T-helper 1 cell treated with Interleukin-12 subunit alpha and Interleukin-12 subunit beta and Interleukin-4 antibody, amounts not matched to agents 30 μg/mL and 1 μg/mL, for 36 hours (primary cell): Measurements from ENCODE around the gene ANTXR1.

Experiments used
- H3K27ac Mint-ChIP-seq: one replicate; pipeline ENCODE4 v1.8.0; 2021; ENCODE audit warnings: mild to moderate bottlenecking, mixed read lengths
- H3K27me3 Mint-ChIP-seq: one replicate; pipeline ENCODE4 v1.8.0; 2021; ENCODE audit warnings: low read depth, mixed read lengths
- H3K36me3 Mint-ChIP-seq: one replicate; pipeline ENCODE4 v1.8.0; 2021; ENCODE audit warnings: low read depth, mixed read lengths
- H3K4me1 Mint-ChIP-seq: one replicate; pipeline ENCODE4 v1.8.0; 2021; ENCODE audit warnings: low read depth, mixed read lengths
- H3K4me3 Mint-ChIP-seq: one replicate; pipeline ENCODE4 v1.8.0; 2021; ENCODE audit warnings: mild to moderate bottlenecking, moderate library complexity, mixed read lengths
- H3K9me3 Mint-ChIP-seq: one replicate; pipeline ENCODE4 v1.8.0; 2021; ENCODE audit warnings: mixed read lengths

Gene ANTXR1

DNA sequence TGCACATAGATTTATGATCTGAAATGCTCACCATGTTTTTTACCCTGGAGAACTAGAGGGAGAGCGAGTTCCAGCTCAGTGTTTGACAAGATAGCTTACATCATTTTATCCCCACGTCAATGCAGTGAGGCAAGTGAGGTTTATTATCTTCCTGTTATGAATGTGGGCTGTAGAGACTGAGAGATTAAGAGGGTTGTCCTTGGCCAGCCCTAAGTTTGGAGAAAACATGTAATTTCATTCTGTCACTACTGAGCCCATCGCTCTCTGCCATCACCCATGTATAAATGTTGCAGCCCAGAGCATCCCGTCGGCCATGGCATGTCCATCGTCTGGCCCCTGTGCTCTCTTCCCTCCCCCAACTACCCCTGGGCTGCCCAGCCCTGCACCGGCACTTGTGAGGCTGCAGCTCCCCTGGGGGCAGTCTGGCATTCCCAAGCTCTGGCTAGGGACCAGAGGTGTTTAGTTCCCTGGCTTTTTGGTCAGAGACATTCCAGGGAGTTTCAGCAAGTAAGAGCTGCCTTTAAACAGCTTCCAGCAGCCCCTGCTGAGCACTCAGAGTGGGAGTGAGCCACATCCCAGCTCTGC lies 136.7 kb downstream of the ANTXR1 start:
- H3K4me3 Mint-ChIP-seq: no peak overlapping the region
- H3K27ac Mint-ChIP-seq: no peak overlapping the region
- no peaks in the 10 kb centered on the region for H3K4me1 Mint-ChIP-seq
- H3K27me3 Mint-ChIP-seq: peaks cover 3% of the 10 kb centered on the region
- no peaks in the 10 kb centered on the region for H3K9me3 Mint-ChIP-seq
- no peaks in the 10 kb centered on the region for H3K36me3 Mint-ChIP-seq

DNA sequence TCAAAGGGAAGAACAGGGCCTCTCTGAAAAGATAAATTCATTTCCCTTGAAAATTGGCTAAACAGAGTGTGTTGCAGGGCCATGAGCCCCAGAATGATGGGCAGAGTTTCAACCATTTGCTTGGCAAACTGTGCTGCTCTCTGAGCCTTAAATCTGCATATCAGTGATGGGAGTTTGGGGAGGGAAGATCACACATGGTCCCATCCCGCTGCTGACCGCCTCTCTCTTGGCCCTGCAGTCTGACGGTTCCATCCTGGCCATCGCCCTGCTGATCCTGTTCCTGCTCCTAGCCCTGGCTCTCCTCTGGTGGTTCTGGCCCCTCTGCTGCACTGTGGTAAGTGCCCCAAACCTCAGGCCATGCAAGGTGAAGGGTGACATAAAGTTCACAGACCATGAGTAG lies 139.0 kb downstream of the ANTXR1 start:
- no peak overlapping the region for H3K4me3 Mint-ChIP-seq
- H3K4me1 Mint-ChIP-seq: no peaks in the 10 kb centered on the region
- no peak overlapping the region for H3K27ac Mint-ChIP-seq
- H3K27me3 Mint-ChIP-seq: no peaks in the 10 kb centered on the region
- no peaks in the 10 kb centered on the region for H3K36me3 Mint-ChIP-seq
- no peaks in the 10 kb centered on the region for H3K9me3 Mint-ChIP-seq

DNA sequence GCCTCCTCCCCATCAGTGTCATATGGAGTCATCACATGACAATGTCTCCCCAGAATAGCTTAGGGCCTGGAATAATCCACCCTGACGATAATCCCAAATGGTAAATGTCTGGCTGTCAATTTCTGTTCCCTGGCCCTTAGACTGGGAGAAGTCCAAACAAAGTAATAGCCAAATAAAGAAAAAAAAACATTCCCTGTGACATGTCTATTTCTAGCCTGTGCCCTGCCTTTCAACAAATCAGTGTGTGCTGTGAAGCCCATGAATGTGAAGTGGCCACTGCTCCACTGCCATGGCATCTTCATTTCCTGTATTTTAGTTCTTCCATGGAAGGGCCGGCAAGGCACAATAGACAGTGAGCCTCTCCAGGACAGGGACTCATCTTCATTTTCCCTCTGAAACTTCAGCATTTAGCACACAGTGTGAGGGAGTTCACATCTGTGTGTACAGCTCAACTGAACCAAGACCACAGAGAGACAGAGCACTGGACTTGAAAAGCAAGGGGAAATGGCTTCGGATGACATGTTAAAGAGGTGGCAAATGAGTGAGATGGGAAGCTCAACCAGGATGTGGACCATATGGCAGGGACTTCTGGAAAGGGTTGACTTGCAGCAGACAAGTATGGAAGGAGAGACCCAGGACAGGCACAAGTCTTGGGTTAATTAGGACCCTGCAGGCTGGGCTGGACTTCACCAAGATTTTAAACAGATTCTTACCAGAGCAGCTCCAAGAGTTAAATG lies 140.0 kb downstream of the ANTXR1 start:
- Mint-ChIP-seq H3K4me3 (no peak overlapping the region), H3K9me3 (no peaks in the 10 kb centered on the region), H3K36me3 (no peaks in the 10 kb centered on the region), H3K4me1 (no peaks in the 10 kb centered on the region), H3K27me3 (no peaks in the 10 kb centered on the region), H3K27ac (no peak overlapping the region)

DNA sequence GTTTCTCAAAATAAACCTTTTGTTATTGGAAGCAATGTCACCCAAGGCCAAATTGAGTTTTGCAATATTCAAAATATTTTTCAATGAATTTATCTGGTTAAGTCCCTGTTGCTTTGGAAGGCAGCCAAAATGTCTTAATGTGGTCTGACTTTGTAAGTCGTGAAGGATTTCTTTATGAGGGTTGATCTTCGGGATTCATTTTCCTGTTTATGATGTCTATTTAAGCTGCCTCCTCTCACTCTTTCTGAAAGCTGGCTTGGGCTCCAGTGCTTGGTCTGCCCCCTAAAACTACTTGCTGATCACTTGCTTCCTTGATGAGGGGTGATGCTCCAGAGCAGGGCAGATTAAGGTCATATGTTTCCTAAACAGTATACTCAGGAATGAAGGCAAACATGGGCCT lies 141.1 kb downstream of the ANTXR1 start:
- no peaks in the 10 kb centered on the region for H3K27me3 Mint-ChIP-seq
- H3K36me3 Mint-ChIP-seq: no peaks in the 10 kb centered on the region
- H3K27ac Mint-ChIP-seq: no peak overlapping the region
- no peaks in the 10 kb centered on the region for H3K4me1 Mint-ChIP-seq
- no peaks in the 10 kb centered on the region for H3K9me3 Mint-ChIP-seq
- H3K4me3 Mint-ChIP-seq: no peak overlapping the region

DNA sequence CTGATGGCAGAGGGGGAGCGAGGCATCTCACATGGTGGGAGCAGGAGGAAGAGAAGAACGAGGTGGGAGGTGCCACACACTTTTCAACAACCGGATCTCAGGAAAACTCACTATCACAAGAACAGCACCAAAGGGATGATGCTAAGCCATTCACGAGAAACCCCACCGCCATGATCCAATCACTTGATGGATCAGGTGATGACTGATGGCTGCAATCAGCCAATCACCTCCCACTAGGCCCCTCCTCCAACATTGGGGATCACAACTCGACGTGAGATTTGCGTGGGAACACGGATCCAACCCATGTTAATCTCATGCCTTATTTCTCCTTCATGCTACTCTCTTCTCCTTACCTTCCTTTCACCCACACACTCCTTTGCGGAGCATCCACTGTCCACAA lies 143.6 kb downstream of the ANTXR1 start:
- Mint-ChIP-seq H3K9me3 (no peaks in the 10 kb centered on the region), H3K36me3 (no peaks in the 10 kb centered on the region), H3K27me3 (peaks cover 6% of the 10 kb centered on the region), H3K4me1 (no peaks in the 10 kb centered on the region), H3K4me3 (no peak overlapping the region), H3K27ac (no peak overlapping the region)

DNA sequence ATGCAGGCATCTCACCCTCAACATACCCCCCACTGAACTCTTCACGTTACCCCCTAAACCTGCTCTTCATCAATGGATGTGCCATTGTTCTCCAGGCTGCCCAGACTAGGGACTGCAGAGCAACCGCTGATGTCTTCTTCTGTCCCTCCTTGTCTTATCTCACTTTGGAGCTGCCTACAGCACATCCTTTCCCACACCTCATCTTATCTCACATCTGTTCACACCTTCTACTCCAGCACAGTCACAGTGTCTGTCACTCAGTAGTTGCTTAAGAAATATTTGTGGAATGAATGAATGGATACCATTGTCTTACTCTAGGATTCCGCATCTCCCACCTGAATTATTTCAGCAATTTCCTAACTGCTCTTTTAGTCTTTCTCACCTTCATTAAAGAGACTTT lies 144.5 kb downstream of the ANTXR1 start:
- Mint-ChIP-seq H3K27ac (no peak overlapping the region), H3K9me3 (no peaks in the 10 kb centered on the region), H3K36me3 (no peaks in the 10 kb centered on the region), H3K4me1 (no peaks in the 10 kb centered on the region), H3K27me3 (peaks cover 6% of the 10 kb centered on the region), H3K4me3 (no peak overlapping the region)

DNA sequence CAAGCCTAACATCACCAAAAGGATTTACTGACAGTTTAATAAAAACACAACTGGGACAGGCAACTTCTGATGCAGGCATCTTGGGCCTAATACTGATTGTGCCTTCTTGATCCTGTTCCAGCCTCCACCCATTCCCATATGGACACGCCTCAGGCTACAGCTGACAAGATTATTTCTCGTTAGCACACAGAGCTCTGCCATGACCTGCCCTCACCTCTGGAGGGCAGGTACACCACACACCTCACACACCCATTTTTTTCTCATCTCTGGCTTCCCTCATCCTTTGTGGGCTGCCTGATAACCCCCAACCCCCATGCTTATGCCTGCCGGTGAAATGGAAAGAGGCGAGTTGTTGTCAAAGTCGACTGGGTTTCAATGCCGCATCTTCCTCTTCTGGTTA lies 147.0 kb downstream of the ANTXR1 start:
- H3K4me3 Mint-ChIP-seq: no peak overlapping the region
- H3K27ac Mint-ChIP-seq: no peak overlapping the region
- peaks cover 2% of the 10 kb centered on the region for H3K4me1 Mint-ChIP-seq
- no peaks in the 10 kb centered on the region for H3K9me3 Mint-ChIP-seq
- H3K27me3 Mint-ChIP-seq: peaks cover 20% of the 10 kb centered on the region
- H3K36me3 Mint-ChIP-seq: no peaks in the 10 kb centered on the region

DNA sequence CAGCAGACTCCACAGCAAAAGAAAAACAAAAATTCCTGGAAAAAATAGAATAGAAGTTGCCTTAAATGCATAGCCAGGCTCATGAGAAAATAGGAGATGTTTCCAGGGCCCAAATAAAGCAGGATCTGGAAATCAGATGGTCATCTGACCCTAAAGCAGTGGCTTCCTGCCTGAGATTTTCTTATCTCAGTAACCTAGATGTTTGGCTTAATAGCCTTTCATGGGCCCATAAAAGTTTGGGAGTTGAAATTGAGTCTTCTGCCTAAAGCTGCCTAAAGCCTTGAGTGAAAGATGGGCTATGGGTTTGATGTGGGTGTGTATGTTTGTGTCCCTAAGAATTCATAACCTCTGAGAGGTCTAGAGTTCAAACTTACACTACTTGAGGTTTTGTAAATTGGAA lies 149.1 kb downstream of the ANTXR1 start:
- Mint-ChIP-seq H3K27me3 (peaks cover 35% of the 10 kb centered on the region), H3K4me3 (no peak overlapping the region), H3K36me3 (no peaks in the 10 kb centered on the region), H3K9me3 (no peaks in the 10 kb centered on the region), H3K27ac (no peak overlapping the region), H3K4me1 (peaks cover 2% of the 10 kb centered on the region)

DNA sequence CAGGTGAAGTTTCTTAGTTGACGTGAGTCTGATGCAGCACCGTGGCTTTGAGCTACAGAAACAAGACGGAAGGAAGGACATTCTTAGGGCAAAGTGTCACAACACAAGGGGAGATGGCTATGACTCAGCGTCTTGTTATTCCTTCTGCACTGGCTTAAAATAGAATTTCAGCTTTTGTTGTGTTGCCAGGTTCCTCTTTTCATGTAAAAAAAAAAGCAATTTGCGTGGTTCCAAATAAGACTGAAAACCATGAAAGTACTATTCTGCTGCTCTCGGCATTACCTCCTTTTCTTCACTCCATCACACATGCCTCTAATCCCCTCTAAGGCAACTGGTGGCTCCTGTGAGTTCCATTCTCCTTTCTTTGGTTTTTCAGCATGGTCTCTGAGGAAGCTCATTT lies 150.1 kb downstream of the ANTXR1 start:
- Mint-ChIP-seq H3K9me3 (no peaks in the 10 kb centered on the region), H3K27ac (no peak overlapping the region), H3K4me3 (no peak overlapping the region), H3K36me3 (no peaks in the 10 kb centered on the region), H3K4me1 (peaks cover 2% of the 10 kb centered on the region), H3K27me3 (peaks cover 35% of the 10 kb centered on the region)

DNA sequence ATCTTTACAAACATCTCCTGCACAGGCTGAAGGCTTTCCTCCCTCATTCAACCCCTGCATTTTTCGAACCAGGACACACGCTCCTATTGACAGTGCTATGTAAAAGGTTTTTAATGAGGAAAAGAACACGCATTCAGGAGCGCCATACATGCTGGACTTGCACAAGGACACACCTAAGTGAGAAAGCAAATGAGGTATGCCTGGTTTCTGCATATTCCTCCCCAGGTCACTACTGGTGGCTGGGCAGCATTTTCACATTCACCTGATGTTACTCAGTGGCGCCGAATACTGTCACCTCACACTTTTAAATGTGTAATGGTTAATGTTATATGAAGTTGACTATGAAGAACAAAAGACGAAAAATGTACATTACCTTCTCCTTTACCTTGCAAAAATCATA lies 150.6 kb downstream of the ANTXR1 start:
- peaks cover 2% of the 10 kb centered on the region for H3K4me1 Mint-ChIP-seq
- H3K27me3 Mint-ChIP-seq: peaks cover 35% of the 10 kb centered on the region
- H3K9me3 Mint-ChIP-seq: no peaks in the 10 kb centered on the region
- no peak overlapping the region for H3K4me3 Mint-ChIP-seq
- no peaks in the 10 kb centered on the region for H3K36me3 Mint-ChIP-seq
- no peak overlapping the region for H3K27ac Mint-ChIP-seq

DNA sequence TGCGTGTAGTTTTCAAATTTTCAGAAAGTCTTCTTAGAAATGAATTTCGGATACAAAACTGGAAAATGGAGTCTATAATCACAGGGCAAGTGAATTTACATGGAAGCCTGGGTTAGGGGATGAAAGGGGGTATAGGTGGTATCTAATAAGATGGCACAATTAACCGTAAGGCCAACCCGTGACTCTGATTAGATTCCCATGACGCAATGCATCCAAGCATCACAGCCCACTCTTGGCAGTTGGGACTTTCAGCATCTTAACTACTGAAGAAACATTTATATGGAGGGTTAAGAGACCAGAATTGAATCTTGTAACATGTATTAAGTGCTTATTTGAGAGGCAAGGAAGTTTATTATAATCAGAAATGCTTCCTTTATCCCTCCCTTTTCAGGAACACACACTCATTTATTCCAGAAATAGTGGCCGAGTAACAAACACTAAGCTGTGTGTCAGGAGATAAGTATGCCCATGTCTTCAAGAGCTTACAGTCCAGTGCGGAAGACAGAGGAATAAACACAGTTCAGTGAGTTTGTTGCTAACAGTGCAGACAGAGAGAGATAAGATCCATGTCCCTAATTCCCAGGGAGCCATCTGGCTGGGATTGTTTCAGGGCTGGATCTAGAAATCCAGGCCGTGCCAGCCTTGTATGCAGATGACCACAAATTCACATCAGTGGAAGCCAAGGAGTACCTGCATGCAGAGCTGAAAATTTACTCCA lies 151.2 kb downstream of the ANTXR1 start:
- H3K27ac Mint-ChIP-seq: no peak overlapping the region
- peaks cover 35% of the 10 kb centered on the region for H3K27me3 Mint-ChIP-seq

DNA sequence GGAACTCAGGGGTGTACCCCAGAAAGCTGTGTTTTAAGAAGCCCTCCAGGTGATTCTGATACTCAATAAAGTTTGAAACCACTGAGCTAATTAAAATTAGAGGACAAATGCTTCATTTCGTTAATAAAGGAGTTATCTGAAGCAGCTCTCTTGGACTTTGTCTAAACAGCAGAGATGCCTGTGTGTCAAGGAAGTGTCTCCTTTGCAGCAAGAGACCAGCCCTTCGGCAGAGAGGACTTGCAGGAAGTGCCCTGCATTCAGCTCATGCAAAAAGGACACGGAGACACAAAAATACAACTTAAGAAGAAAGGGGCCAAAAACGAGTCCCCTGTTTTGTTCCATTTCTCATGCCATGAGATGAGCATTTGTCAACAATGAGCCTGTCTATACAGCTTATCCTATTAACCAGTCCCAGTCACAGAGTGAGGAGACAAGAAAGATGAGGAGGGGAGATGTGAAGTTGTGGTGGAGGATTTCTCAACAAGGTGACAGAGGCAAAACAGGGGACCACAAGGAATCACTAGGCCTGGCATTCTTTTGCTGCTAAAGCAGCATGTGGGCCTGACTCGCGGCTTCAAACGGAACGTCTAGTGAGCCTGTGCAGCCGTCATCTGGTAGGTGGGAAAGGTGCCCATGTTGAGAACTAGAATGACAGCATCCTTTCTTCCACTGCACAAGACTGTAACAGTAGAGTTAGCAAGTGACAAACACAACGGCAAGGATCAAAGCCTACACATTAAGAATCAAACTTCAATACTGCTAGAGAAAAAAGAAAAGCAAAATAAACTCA lies 152.3 kb downstream of the ANTXR1 start:
- no peaks in the 10 kb centered on the region for H3K36me3 Mint-ChIP-seq
- no peaks in the 10 kb centered on the region for H3K9me3 Mint-ChIP-seq
- peaks cover 2% of the 10 kb centered on the region for H3K4me1 Mint-ChIP-seq
- no peak overlapping the region for H3K4me3 Mint-ChIP-seq
- H3K27me3 Mint-ChIP-seq: peaks cover 39% of the 10 kb centered on the region
- H3K27ac Mint-ChIP-seq: no peak overlapping the region

More for the DNA sequence above, 151.2 kb downstream of the ANTXR1 start:
- Mint-ChIP-seq H3K4me1 (peaks cover 2% of the 10 kb centered on the region), H3K36me3 (no peaks in the 10 kb centered on the region), H3K4me3 (no peak overlapping the region), H3K9me3 (no peaks in the 10 kb centered on the region)

DNA sequence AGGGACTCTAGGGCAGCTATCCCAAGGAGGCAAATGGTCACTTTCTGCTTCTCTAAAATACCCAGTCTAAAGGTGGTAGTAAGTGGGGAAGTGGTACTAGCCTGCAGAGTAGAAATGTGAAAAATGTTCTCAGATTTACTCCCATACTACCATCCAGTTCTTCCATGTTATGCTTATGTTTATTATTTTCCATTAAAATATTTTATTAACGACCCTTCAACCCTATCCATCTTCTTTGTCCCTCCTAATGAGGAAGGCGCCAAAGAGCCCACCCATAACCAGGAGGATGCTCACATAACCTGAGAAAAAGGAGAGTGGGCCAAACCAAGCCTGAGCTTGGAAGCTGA lies 153.5 kb downstream of the ANTXR1 start:
- H3K27ac Mint-ChIP-seq: no peak overlapping the region
- peaks cover 37% of the 10 kb centered on the region for H3K27me3 Mint-ChIP-seq
- H3K9me3 Mint-ChIP-seq: no peaks in the 10 kb centered on the region
- H3K4me1 Mint-ChIP-seq: peaks cover 2% of the 10 kb centered on the region
- no peaks in the 10 kb centered on the region for H3K36me3 Mint-ChIP-seq
- H3K4me3 Mint-ChIP-seq: no peak overlapping the region

DNA sequence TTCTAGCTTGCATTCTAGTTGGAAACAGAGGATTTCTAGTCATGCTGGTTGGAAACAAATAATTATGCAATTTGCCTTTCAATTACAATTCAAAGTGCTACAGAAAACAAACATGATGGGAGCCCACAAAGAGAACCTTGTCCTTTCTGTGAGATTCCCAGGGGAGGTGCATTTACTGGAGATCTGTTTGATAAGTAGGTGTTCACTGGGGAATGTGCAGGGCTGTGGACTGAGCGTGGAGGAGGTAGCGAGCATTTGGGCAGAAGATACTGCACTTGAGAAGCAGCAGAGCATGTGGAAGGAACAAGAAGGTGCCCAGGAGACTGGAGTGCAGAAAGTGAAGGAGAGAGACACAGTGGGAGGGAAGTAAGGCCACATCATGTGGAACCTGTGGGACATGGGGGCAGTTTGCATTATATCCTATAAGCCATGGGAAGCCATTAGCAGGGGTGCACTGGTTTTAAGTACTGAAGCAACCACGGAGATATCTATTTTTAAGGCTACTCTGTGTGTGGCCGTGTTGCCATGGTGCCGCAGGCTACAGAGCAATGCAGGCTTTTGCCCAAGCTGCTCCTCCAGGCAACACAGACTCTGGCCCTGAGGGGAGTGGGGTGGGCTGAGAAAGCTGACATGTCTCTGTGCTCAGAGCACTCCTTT lies 154.0 kb downstream of the ANTXR1 start:
- peaks cover 38% of the 10 kb centered on the region for H3K27me3 Mint-ChIP-seq
- peaks cover 2% of the 10 kb centered on the region for H3K4me1 Mint-ChIP-seq
- no peaks in the 10 kb centered on the region for H3K36me3 Mint-ChIP-seq
- H3K4me3 Mint-ChIP-seq: no peak overlapping the region
- no peaks in the 10 kb centered on the region for H3K9me3 Mint-ChIP-seq
- no peak overlapping the region for H3K27ac Mint-ChIP-seq
